SU-DHL-6 (cell line): ENCODE results near the gene ACTR6.

ENCODE experiments used
- CTCF ChIP-seq: fragments of 200-600 bp; sonication (generic); IDR thresholded peaks from one replicate; pipeline ENCODE4 v1.5.1; 2017; ENCODE audit warnings: antibody characterized with exemption, mild to moderate bottlenecking, low read length, moderate library complexity; ENCODE audit not compliant: insufficient read depth, poor library complexity, severe bottlenecking
- EZH2phosphoT487 ChIP-seq: fragments of 200-600 bp; sonication (generic), shearing (Covaris generic); conservative IDR thresholded peaks from 2 replicates; pipeline ENCODE4 v1.6.1; 2018; ENCODE audit warnings: mild to moderate bottlenecking, antibody characterized with exemption, low read length, moderate library complexity, mixed read lengths

- no peak for TF ChIP-seq CTCF
- TF ChIP-seq EZH2phosphoT487, result no peak
These were observed 10.8 kb upstream of the ACTR6 start for GRCh38 chr12:100189636-100190394.
